IPS-15b (cell line): Measurements from ENCODE around the gene HS6ST1.

Source experiments
- H3K27me3 ChIP-seq: one replicate; pipeline ENCODE4 v1.6.1; 2013; ENCODE audit warnings: low read length; ENCODE audit not compliant: control insufficient read depth, insufficient read depth
- H3K36me3 ChIP-seq: one replicate; pipeline ENCODE4 v1.6.1; 2013; ENCODE audit warnings: low read length; ENCODE audit not compliant: control insufficient read depth, insufficient read depth
- H3K4me1 ChIP-seq: one replicate; pipeline ENCODE4 v1.6.1; 2013; ENCODE audit warnings: mild to moderate bottlenecking, low read length; ENCODE audit not compliant: control insufficient read depth, insufficient read depth
- H3K4me3 ChIP-seq: one replicate; pipeline ENCODE4 v1.5.1; 2013; ENCODE audit warnings: low read depth, low read length
- H3K9ac ChIP-seq: one replicate; pipeline ENCODE4 v1.6.1; 2013; ENCODE audit warnings: low read depth, mild to moderate bottlenecking, low read length
- H3K9me3 ChIP-seq: one replicate; pipeline ENCODE4 v1.6.1; 2013; ENCODE audit warnings: mild to moderate bottlenecking, low read length; ENCODE audit not compliant: control insufficient read depth, insufficient read depth

Gene HS6ST1

DNA sequence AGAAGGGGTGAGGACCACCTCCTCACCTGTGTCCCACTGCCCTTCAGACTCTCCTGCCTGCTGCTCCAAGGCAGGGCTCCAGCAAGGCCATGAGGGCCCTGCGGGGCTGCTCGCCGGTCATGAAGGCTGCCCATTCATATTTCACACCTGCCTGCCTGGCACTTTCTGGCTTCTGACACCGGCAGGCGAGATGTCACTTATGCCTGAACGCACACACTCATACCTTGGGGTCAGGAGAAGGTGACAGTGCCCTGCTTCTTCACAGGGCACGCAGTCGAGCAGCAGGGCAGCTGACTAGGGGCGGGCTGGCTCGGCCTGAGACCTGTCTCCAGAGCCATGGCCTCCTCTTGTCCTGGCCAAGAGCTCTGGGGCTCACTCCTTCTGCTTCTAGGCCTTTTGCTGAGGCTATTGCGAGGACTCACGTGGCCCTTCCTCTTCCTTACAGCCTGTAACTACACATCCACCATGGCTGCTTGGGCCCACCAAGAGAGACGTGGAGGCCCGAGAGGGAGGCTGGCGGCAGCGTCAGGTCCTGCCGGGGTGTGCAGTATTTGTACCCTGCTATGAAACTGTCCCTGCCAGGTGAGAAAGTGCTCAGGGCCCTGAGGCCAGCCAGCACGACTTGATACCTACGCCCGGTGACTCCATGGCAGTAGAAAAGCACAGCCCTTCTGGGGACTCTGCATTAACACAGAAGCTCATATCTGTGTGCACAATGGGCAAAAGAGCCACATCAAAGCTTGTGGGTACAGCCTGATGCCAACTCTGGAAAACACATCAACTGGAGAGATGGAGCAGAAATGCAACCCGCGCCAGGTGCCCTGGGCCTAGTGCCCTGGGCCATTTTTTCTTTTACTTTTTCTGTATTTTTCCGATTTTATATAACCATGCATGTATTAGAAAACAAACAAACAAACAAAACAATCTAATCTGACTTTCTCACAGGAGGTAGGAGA lies 30.6 kb downstream of the HS6ST1 start:
- Histone ChIP-seq H3K9me3 (no peaks in the 10 kb centered on the region), H3K4me3 (no peak overlapping the region), H3K4me1 (peaks cover 16% of the 10 kb centered on the region), H3K36me3 (peaks cover 14% of the 10 kb centered on the region), H3K27me3 (no peaks in the 10 kb centered on the region), H3K9ac (no peak overlapping the region)

DNA sequence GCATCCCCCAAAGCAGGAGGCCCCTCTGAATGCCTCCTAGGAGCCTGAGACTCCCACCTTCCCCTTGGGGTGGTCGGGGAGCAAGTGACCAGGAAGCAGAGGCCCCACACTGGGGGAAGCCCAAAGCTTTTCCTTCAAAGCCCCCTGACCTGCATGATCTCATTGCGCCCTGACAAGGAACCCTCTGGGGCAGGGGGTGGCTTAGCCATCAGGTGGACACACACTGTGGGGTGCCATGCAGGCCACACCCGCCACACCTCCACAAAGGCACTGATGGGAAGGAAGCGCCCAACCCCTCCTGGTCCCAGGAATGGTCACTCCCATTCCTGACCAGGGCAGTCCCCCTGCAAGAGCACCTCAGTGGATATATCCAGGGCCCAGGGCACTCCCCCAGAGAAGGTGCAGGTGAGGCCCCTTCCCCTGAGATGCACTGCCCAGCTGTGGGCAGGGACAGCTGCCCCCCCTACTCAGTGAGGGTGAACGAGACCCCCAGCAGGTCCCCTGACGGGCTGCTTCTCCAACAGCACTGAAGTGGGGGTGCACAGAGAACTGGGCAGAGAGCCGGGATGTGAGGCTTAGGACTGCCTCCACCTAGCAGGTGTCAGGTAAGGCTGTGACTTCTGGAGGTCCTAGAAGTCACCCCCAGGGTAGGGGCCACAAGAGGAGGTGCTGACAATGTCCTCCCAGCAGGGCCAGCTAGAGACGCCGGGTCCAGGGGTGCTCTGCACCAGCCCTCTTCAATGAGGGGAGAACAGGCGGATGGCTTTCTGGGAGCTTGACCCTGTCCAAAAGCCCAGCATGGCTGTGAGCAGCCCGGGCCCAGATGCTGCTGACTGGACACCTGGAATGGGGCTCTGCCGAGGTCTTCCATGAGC lies 31.5 kb downstream of the HS6ST1 start:
- H3K9ac ChIP-seq, result no peak overlapping the region
- H3K4me1 ChIP-seq, result peaks cover 14% of the 10 kb centered on the region
- no peak overlapping the region for H3K4me3 ChIP-seq
- no peaks in the 10 kb centered on the region for H3K9me3 ChIP-seq
- H3K36me3 ChIP-seq, result peaks cover 15% of the 10 kb centered on the region
- no peaks in the 10 kb centered on the region for H3K27me3 ChIP-seq

- Histone ChIP-seq H3K36me3 (peaks cover 11% of the 10 kb centered on the region), H3K9me3 (no peaks in the 10 kb centered on the region), H3K9ac (no peak overlapping the region), H3K27me3 (no peaks in the 10 kb centered on the region), H3K4me1 (peaks cover 14% of the 10 kb centered on the region), H3K4me3 (no peak overlapping the region)
Measured at GRCh38 chr2:128286011-128286721, 32.5 kb downstream of the HS6ST1 start.

DNA sequence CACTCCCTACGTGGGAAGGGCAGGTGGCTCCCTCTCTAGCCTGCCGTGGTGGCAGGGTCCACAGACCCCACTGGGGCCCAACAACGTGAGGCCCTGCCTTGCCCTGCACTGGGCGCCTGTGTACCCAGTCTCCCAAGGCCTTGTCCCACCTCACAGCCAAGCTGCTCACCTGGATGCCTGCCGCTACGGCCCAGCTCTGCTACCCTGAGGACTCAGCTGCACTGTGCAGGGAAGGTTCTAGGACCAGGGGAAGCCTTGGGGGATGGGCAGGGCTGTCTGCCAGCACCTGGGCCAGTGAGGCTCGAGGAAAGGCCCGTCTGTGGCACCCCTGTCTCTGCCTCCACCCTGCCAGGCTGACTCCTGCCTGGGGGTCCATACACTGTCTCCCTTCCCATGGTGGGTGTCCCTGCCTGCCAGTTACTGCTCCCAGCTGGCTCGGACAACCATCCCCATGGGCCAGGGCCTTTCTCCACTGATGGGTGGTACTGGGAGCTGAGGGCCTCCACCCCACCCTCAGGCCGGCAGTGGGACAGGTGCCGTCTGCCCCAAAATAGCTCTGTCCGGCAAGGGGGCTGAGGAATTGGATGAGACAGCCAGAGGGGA lies 33.2 kb downstream of the HS6ST1 start:
- H3K27me3 ChIP-seq, result no peaks in the 10 kb centered on the region
- peaks cover 12% of the 10 kb centered on the region for H3K4me1 ChIP-seq

GRCh38 chr2:128284841-128285240 lies 33.8 kb downstream of the HS6ST1 start:
- H3K36me3 ChIP-seq, result peaks cover 13% of the 10 kb centered on the region
- peaks cover 10% of the 10 kb centered on the region for H3K4me1 ChIP-seq
- H3K4me3 ChIP-seq, result no peak overlapping the region
- H3K27me3 ChIP-seq, result no peaks in the 10 kb centered on the region
- H3K9ac ChIP-seq, result no peak overlapping the region
- no peaks in the 10 kb centered on the region for H3K9me3 ChIP-seq

More for the DNA sequence above, 33.2 kb downstream of the HS6ST1 start:
- Histone ChIP-seq H3K9me3 (no peaks in the 10 kb centered on the region), H3K36me3 (peaks cover 13% of the 10 kb centered on the region), H3K4me3 (no peak overlapping the region), H3K9ac (no peak overlapping the region)

DNA sequence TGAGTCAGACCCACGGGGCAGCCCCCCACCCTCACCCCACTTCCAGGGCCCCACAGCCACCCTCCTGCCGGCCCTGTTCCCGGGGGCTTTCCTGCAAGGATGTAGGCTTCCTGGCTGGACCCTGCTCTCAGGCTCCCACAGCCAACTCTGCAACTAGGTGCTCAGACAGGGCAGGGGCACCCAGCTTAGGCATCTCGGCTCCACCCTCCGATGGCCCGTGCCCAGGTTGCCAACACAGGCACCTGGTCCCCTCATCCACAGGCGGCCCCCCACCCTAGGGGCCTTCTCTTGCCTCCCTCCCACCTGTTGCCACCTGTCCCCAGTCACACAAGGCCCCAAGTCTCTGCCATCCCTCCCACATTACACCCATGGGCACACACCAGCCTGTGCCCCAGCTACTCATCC lies 34.6 kb downstream of the HS6ST1 start:
- Histone ChIP-seq H3K4me1 (peaks cover 5% of the 10 kb centered on the region), H3K9me3 (no peaks in the 10 kb centered on the region), H3K36me3 (peaks cover 13% of the 10 kb centered on the region), H3K27me3 (no peaks in the 10 kb centered on the region), H3K9ac (no peak overlapping the region), H3K4me3 (no peak overlapping the region)

DNA sequence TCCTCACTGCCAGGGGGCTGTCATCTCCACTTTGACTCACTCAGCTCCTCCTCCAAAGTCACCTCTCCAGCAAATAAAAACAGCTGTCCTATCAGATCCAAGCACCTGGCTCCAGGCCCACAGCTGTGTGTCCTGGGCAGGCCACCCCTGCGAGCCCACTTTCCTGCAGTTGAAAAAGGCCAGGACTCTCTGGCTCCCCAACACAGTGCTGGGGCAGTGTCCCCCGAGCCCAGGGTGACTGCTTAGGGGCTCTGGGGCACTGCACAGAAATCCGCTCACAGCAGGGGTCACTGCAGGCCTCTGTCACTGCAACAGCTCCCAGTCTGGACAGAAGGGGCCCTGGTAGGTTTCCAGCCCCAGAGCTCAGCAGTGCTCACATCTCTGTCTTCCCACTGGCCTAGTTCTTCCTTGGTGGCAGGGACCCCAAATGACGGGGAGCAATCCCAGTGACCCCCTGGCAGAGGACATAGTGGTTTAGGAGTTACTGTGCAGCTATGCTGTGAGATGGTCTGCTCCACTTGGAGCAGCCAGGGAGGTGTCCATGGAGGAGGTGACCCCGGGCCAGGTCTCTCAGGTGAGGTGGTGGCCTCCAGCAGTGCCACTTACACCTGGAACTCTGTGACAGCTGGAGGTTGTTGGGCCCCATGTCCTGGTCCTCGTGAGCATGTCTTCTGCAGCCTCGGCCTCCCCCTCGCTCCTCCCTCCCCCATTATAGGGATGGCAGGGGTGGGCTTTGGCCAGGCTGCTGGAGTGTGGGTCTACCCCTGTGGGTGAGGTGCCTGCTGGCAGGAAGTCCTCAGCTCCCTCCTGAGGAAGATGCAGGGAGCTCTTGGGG lies 35.5 kb downstream of the HS6ST1 start:
- no peak overlapping the region for H3K4me3 ChIP-seq
- H3K4me1 ChIP-seq, result peaks cover 3% of the 10 kb centered on the region
- H3K27me3 ChIP-seq, result no peaks in the 10 kb centered on the region
- H3K36me3 ChIP-seq, result peaks cover 13% of the 10 kb centered on the region
- peak overlapping the region; percentile 37 for H3K9ac ChIP-seq
- no peaks in the 10 kb centered on the region for H3K9me3 ChIP-seq

- H3K27me3 ChIP-seq, result no peaks in the 10 kb centered on the region
- no peaks in the 10 kb centered on the region for H3K9me3 ChIP-seq
- no peak overlapping the region for H3K4me3 ChIP-seq
- H3K36me3 ChIP-seq, result peaks cover 12% of the 10 kb centered on the region
- H3K9ac ChIP-seq, result peak overlapping the region; percentile 37
- peaks cover 3% of the 10 kb centered on the region for H3K4me1 ChIP-seq
Measured at GRCh38 chr2:128282246-128282975, 36.3 kb downstream of the HS6ST1 start.

- H3K4me3 ChIP-seq, result no peak overlapping the region
- no peaks in the 10 kb centered on the region for H3K9me3 ChIP-seq
- peaks cover 3% of the 10 kb centered on the region for H3K4me1 ChIP-seq
- no peaks in the 10 kb centered on the region for H3K27me3 ChIP-seq
- no peak overlapping the region for H3K9ac ChIP-seq
- H3K36me3 ChIP-seq, result peaks cover 12% of the 10 kb centered on the region
Measured at GRCh38 chr2:128281852-128282245, 36.8 kb downstream of the HS6ST1 start.

DNA sequence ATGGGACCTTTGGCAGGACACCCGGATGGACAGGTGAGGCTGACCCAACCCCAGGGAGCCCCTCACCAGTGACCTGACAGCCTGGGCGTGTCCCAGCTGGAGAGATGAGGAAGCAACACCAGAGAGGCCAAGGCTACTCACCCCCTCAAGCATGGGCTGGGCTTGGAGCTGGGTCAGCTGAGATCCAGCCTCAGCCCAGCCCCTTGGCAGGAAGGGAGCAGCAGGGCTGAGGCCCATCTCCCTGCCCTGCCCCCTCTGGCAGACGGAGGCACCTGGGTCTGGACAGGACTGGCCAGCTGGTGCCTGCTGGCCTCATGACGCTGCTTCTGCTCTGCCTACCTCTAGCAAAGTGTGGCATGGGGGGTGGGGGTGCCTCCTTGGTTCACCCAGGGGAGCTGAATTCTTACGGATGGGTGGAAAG lies 37.8 kb downstream of the HS6ST1 start:
- H3K36me3 ChIP-seq, result peaks cover 12% of the 10 kb centered on the region
- no peak overlapping the region for H3K9ac ChIP-seq
- H3K4me3 ChIP-seq, result no peak overlapping the region
- H3K27me3 ChIP-seq, result no peaks in the 10 kb centered on the region
- H3K9me3 ChIP-seq, result no peaks in the 10 kb centered on the region
- H3K4me1 ChIP-seq, result no peaks in the 10 kb centered on the region
